Measurements from ENCODE around the gene SORCS2. TPM values are rescaled to one million over a fixed set of nuclear protein-coding genes. Genes with fewer than 3 reads are reported as not detected.

The SORCS2 gene
- polyA plus RNA-seq, 3 donors, result 0.46 to 0.55 TPM; not detected in 1

DNA sequence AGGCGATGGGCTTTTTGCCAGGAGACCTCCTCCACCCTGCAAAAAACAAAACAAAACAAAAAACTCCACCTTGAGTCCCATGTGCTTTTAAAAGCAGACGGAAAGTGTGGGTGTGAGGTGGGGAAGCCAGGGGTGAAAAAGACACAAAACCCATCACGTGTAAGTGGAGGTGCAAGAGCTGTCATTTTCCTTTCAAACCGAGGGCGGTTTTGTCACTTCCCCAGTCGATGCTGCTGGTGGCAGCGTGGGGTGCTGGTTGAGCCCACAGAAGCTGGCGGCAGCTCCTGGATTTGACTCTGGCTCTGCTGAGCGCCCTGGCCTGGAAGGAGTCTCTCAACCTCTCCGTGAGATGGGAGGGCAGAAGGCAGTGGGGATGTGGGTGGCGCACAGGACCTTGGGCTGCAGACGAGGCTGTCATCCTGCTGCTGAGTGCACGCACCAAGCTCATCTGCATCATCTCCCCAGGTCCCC, 132.3 kb downstream of the SORCS2 start:
- peaks cover 0 to 2% of the 10 kb centered on the region in 2 donors for H3K9me3 ChIP-seq (replicated peaks in 1 of 2; ENCODE audit: control insufficient read depth in 1 of 2, insufficient read depth in 1 of 2, low read length in 2 of 2)
- no peak overlapping the region for H3K27ac ChIP-seq (ENCODE audit: low read depth in 1 of 2, low read length in 2 of 2)
- H3K36me3 Mint-ChIP-seq, result no peaks in the 10 kb centered on the region
- 60% methylated on average over 7 of the region's 13 CpGs for WGBS (ENCODE audit: insufficient coverage)
- no peak overlapping the region for H3K4me3 Mint-ChIP-seq
- no peak overlapping the region for H2AFZ ChIP-seq (ENCODE audit: insufficient read depth, low read depth, low read length, poor library complexity, severe bottlenecking)
- intact Hi-C loops (cut with micrococcal nuclease), result no loop called here
- TF ChIP-seq, protein P1, sequence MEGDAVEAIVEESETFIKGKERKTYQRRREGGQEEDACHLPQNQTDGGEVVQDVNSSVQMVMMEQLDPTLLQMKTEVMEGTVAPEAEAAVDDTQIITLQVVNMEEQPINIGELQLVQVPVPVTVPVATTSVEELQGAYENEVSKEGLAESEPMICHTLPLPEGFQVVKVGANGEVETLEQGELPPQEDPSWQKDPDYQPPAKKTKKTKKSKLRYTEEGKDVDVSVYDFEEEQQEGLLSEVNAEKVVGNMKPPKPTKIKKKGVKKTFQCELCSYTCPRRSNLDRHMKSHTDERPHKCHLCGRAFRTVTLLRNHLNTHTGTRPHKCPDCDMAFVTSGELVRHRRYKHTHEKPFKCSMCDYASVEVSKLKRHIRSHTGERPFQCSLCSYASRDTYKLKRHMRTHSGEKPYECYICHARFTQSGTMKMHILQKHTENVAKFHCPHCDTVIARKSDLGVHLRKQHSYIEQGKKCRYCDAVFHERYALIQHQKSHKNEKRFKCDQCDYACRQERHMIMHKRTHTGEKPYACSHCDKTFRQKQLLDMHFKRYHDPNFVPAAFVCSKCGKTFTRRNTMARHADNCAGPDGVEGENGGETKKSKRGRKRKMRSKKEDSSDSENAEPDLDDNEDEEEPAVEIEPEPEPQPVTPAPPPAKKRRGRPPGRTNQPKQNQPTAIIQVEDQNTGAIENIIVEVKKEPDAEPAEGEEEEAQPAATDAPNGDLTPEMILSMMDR (IDR thresholded peaks at IDR 0.05), result no peak
- no peak overlapping the region for H3K4me2 ChIP-seq (replicated peaks; ENCODE audit: extremely low read depth, low read length, poor library complexity, severe bottlenecking)
- H3K4me1 Mint-ChIP-seq, result no peaks in the 10 kb centered on the region
- no peaks in the 10 kb centered on the region for H4K20me1 ChIP-seq (ENCODE audit: insufficient read depth, low read length)
- no peaks in the 10 kb centered on the region for H3K4me1 ChIP-seq (ENCODE audit: control insufficient read depth in 1 of 2, insufficient read depth in 2 of 2, low read length in 2 of 2)
- H3K27ac Mint-ChIP-seq, result no peak overlapping the region
- H3K27me3 ChIP-seq (ENCODE audit: control insufficient read depth in 2 of 2, insufficient read depth in 2 of 2, low read length in 2 of 2), result no peaks in the 10 kb centered on the region
- H3K9me3 Mint-ChIP-seq, result peaks cover 0 to 5% (median 0%) of the 10 kb centered on the region in 7 donors
- H3K79me2 ChIP-seq (ENCODE audit: insufficient read depth, low read length), result no peaks in the 10 kb centered on the region
- no peak overlapping the region for H3K9ac ChIP-seq (ENCODE audit: insufficient read depth, low read length, poor library complexity, severe bottlenecking)
- peaks cover 7 to 20% (median 7%) of the 10 kb centered on the region in 3 donors for H3K27me3 Mint-ChIP-seq (ENCODE audit: low read depth in 3 of 3)
- no peaks in the 10 kb centered on the region for H3K36me3 ChIP-seq (replicated peaks in 1 of 2; ENCODE audit: control insufficient read depth in 1 of 2, insufficient read depth in 2 of 2, low read length in 2 of 2)
- H3K4me3 ChIP-seq (replicated peaks in 1 of 3; ENCODE audit: low read depth in 2 of 3, low read length in 3 of 3), result no peak overlapping the region
- DNase-seq, result no peak

DNA sequence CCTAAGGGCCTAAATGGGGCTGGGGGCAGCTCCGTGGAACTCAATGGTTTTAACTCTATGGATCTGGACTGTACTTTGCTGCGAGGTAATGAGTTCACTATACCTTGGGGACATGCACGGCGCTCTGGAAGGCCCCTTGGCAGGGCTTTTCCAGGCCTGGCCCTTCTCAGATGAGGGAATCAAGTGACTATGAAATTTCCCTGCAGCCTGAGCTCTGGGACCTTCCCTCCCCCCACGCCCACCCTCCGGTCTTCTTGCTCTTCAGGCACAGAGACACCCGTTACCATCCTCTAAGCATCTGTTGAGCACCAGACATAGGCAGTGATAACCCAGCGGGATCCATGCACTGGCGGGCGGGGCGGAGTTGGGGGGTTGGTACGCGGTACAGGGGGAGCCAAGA, 133.2 kb downstream of the SORCS2 start:
- Histone ChIP-seq H3K79me2 (ENCODE audit: insufficient read depth, low read length) (no peaks in the 10 kb centered on the region), H3K27me3 (ENCODE audit: control insufficient read depth in 2 of 2, insufficient read depth in 2 of 2, low read length in 2 of 2) (no peaks in the 10 kb centered on the region), H3K27ac (ENCODE audit: low read depth in 1 of 2, low read length in 2 of 2) (no peak overlapping the region), H3K4me1 (ENCODE audit: control insufficient read depth in 1 of 2, insufficient read depth in 2 of 2, low read length in 2 of 2) (no peaks in the 10 kb centered on the region), H3K4me3 (replicated peaks in 1 of 3; ENCODE audit: low read depth in 2 of 3, low read length in 3 of 3) (no peak overlapping the region), H4K20me1 (ENCODE audit: insufficient read depth, low read length) (no peaks in the 10 kb centered on the region), H2AFZ (ENCODE audit: insufficient read depth, low read depth, low read length, poor library complexity, severe bottlenecking) (no peak overlapping the region), H3K36me3 (replicated peaks in 1 of 2; ENCODE audit: control insufficient read depth in 1 of 2, insufficient read depth in 2 of 2, low read length in 2 of 2) (no peaks in the 10 kb centered on the region), H3K9ac (ENCODE audit: insufficient read depth, low read length, poor library complexity, severe bottlenecking) (no peak overlapping the region), H3K9me3 (replicated peaks in 1 of 2; ENCODE audit: control insufficient read depth in 1 of 2, insufficient read depth in 1 of 2, low read length in 2 of 2) (no peaks in the 10 kb centered on the region), H3K4me2 (replicated peaks; ENCODE audit: extremely low read depth, low read length, poor library complexity, severe bottlenecking) (no peak overlapping the region)
- no peak overlapping the region for H3K4me3 Mint-ChIP-seq
- intact Hi-C loops (cut with micrococcal nuclease), result no loop called here
- no peaks in the 10 kb centered on the region for H3K4me1 Mint-ChIP-seq
- no peaks in the 10 kb centered on the region for H3K36me3 Mint-ChIP-seq
- TF ChIP-seq, protein P1 (IDR thresholded peaks at IDR 0.05), result no peak
- no peak overlapping the region for H3K27ac Mint-ChIP-seq
- DNase-seq, result no peak
- WGBS (ENCODE audit: insufficient coverage), result 80% methylated on average over 8 of the region's 13 CpGs
- H3K9me3 Mint-ChIP-seq, result peaks cover 0 to 3% (median 0%) of the 10 kb centered on the region in 7 donors
- peaks cover 7 to 19% (median 7%) of the 10 kb centered on the region in 3 donors for H3K27me3 Mint-ChIP-seq (ENCODE audit: low read depth in 3 of 3)

Data from CD14-positive monocyte (primary cell).